Panc1 (cell line): Measurements from ENCODE around the gene SRPX2. TPM values are rescaled to one million over a fixed set of nuclear protein-coding genes. Genes with fewer than 3 reads are reported as not detected.

Source experiments
- ATAC-seq: fragments of 200-7000 bp; cut with Tn5 transposase; 2 replicates; pipeline ENCODE4 v1.9.1; 2020; ENCODE audit warnings: mild to moderate bottlenecking, moderate library complexity
- BruUV-seq: library from RNA; stranded (reverse); fragments of 400-500 nt; replicated peaks from 2 replicates; lab custom pipeline; 2021; lab: Mats Ljungman, UMichigan
- CTCF ChIA-PET: fragments of 300-600 bp; sonication (Branson Sonifier 250); formaldehyde crosslinking; loops from one replicate; lab custom pipeline; 2022; ENCODE audit warnings: antibody characterized with exemption; lab: Charles Lee
- POLR2A ChIA-PET: fragments of 300-600 bp; sonication (Branson Sonifier 250); formaldehyde crosslinking; loops from one replicate; lab custom pipeline; 2022; ENCODE audit warnings: antibody characterized with exemption; lab: Charles Lee
- DNase-seq: peaks from one replicate; pipeline ENCODE4 v3.0.0-alpha.2; 2010; ENCODE audit warnings: low read depth, low spot score
- H3K27ac ChIP-seq: 2 replicates; pipeline ENCODE4 v1.5.1; 2011; ENCODE audit warnings: mild to moderate bottlenecking, low read length, inconsistent platforms
- H3K27me3 ChIP-seq: fragments of 200-500 bp; sonication (Bioruptor generic); 2 replicates; pipeline ENCODE4 v1.6.0; 2014; ENCODE audit warnings: low read length, inconsistent platforms; ENCODE audit not compliant: control insufficient read depth, insufficient read depth
- H3K36me3 ChIP-seq: fragments of 200-500 bp; sonication (Bioruptor generic); 2 replicates; pipeline ENCODE4 v1.5.1; 2014; ENCODE audit warnings: inconsistent platforms, mild to moderate bottlenecking, low read length, moderate library complexity; ENCODE audit not compliant: control insufficient read depth, insufficient read depth
- H3K4me1 ChIP-seq: 2 replicates; pipeline ENCODE4 v1.5.1; 2011; ENCODE audit warnings: inconsistent platforms, mild to moderate bottlenecking, low read length, moderate library complexity; ENCODE audit not compliant: control insufficient read depth, insufficient read depth
- H3K4me3 ChIP-seq, 2 experiments: 2 replicates each; pipeline ENCODE4 v1.5.1; 2011 to 2012; ENCODE audit warnings: low read depth in 2 of 2, low read length in 2 of 2, mild to moderate bottlenecking in 2 of 2, inconsistent platforms in 1 of 2, moderate library complexity in 1 of 2
- H3K9me3 ChIP-seq: fragments of 200-500 bp; sonication (Bioruptor generic); 2 replicates; pipeline ENCODE4 v1.5.1; 2014; ENCODE audit warnings: low read depth, mild to moderate bottlenecking, inconsistent platforms, low read length, moderate library complexity; ENCODE audit not compliant: control insufficient read depth, insufficient read depth
- CTCF ChIP-seq: fragments of 450-650 bp; IDR thresholded peaks from 2 replicates; pipeline ENCODE4 v1.5.1; 2017; ENCODE audit warnings: mild to moderate bottlenecking
- POLR2AphosphoS5 ChIP-seq: IDR thresholded peaks from 2 replicates; pipeline ENCODE4 v1.6.1; 2012; ENCODE audit warnings: mild to moderate bottlenecking, low read depth, low read length, moderate library complexity
- SIN3A ChIP-seq: IDR thresholded peaks from 2 replicates; pipeline ENCODE4 v1.6.1; 2012; ENCODE audit warnings: low read depth, mild to moderate bottlenecking, low read length, moderate library complexity, borderline replicate concordance; ENCODE audit not compliant: insufficient read depth
- TCF7L2 ChIP-seq: IDR thresholded peaks from 2 replicates; pipeline ENCODE4 v1.6.1; 2011; ENCODE audit warnings: mild to moderate bottlenecking, low read depth, low read length, inconsistent platforms
- in situ Hi-C: cut with HindIII; loops from 2 replicates; pipeline ENCODE4 v1.10.0; 2016; ENCODE audit warnings: low sequenced_read_pairs, low pct_unique_long_range_greater_than_20kb
- intact Hi-C: fragments of 100-400 bp; cut with micrococcal nuclease; formaldehyde crosslinking; loops from one replicate; pipeline ENCODE4 v1.10.0; 2022; ENCODE audit not compliant: unreplicated experiment
- total RNA-seq: library from RNA; stranded (reverse); gene quantifications from one replicate; pipeline ENCODE4 v1.2.1, GENCODE V29; 2021; ENCODE audit not compliant: unreplicated experiment
- TF ChIP-seq, protein P1 (sequence below), 2 experiments: IDR thresholded peaks; 2 replicates each; pipeline ENCODE4 v1.6.1; 2011 to 2012; ENCODE audit warnings: low read depth in 2 of 2, control low read depth in 1 of 2, low read length in 1 of 2, mild to moderate bottlenecking in 1 of 2, moderate library complexity in 1 of 2; ENCODE audit not compliant: insufficient read depth in 1 of 2

Gene SRPX2
- total RNA-seq, 1 experiment from 2014 or later = 1.2 TPM

DNA sequence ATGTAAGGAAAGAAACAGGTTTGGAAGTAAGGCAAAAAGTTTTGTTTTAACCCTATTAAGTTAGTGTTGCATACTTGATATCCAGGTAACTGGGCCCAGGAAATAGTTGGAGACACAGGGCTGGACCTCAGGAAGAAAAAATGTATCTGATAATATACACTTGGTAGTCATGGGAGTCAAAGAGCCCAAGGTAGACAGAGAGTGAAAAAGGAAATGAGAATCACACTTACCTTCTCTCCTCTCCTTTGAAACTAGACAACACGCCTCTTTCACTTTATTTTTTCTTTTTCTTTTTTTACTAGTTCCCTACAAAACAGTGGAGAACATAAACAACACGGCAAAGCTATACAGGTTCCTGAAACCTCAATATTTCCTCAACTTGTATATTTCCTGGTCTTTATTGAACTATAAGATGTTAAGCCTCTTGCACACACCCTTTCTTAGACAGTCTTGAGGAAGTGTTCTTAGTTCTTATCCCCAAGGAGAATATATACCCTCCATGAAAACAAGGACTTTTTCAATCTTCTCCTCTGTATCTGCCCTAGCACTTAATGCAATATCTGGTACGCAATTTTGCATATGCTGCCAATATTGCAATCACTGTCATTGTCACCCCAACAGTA lies 60.7 kb downstream of the SRPX2 start:
- ATAC-seq = no peak
- in situ Hi-C loops = no loop called here
- BruUV-seq = no TSS peak

GRCh38 chrX:100710816-100711215 lies 66.8 kb downstream of the SRPX2 start:
- intact Hi-C loops = no loop called here
- H3K27me3 ChIP-seq = no peaks in the 10 kb centered on the region
- in situ Hi-C loops = no loop called here
- no peaks in the 10 kb centered on the region for H3K36me3 ChIP-seq
- POLR2A ChIA-PET = no interaction called here
- no peak overlapping the region for H3K27ac ChIP-seq
- ATAC-seq = no peak
- H3K9me3 ChIP-seq = no peaks in the 10 kb centered on the region
- no peak for TF ChIP-seq POLR2AphosphoS5
- no peak for TF ChIP-seq TCF7L2
- TF ChIP-seq, protein P1, sequence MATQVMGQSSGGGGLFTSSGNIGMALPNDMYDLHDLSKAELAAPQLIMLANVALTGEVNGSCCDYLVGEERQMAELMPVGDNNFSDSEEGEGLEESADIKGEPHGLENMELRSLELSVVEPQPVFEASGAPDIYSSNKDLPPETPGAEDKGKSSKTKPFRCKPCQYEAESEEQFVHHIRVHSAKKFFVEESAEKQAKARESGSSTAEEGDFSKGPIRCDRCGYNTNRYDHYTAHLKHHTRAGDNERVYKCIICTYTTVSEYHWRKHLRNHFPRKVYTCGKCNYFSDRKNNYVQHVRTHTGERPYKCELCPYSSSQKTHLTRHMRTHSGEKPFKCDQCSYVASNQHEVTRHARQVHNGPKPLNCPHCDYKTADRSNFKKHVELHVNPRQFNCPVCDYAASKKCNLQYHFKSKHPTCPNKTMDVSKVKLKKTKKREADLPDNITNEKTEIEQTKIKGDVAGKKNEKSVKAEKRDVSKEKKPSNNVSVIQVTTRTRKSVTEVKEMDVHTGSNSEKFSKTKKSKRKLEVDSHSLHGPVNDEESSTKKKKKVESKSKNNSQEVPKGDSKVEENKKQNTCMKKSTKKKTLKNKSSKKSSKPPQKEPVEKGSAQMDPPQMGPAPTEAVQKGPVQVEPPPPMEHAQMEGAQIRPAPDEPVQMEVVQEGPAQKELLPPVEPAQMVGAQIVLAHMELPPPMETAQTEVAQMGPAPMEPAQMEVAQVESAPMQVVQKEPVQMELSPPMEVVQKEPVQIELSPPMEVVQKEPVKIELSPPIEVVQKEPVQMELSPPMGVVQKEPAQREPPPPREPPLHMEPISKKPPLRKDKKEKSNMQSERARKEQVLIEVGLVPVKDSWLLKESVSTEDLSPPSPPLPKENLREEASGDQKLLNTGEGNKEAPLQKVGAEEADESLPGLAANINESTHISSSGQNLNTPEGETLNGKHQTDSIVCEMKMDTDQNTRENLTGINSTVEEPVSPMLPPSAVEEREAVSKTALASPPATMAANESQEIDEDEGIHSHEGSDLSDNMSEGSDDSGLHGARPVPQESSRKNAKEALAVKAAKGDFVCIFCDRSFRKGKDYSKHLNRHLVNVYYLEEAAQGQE (IDR thresholded peaks at IDR 0.05; ENCODE audit: insufficient read depth in 1 of 2, low read depth in 2 of 2, low read length in 1 of 2) = no peak
- no peak for TF ChIP-seq CTCF
- TF ChIP-seq SIN3A = no peak
- no peaks in the 10 kb centered on the region for H3K4me1 ChIP-seq
- CTCF ChIA-PET = no interaction called here
- no TSS peak for BruUV-seq
- DNase-seq = no peak
- no peak overlapping the region for H3K4me3 ChIP-seq

More for the DNA sequence above, 60.7 kb downstream of the SRPX2 start:
- intact Hi-C loops = no loop called here
- DNase-seq = no peak
- Histone ChIP-seq H3K4me3 (no peak overlapping the region), H3K27me3 (no peaks in the 10 kb centered on the region; the same call in 1 of the 2 replicates), H3K36me3 (no peaks in the 10 kb centered on the region), H3K4me1 (no peaks in the 10 kb centered on the region), H3K9me3 (no peaks in the 10 kb centered on the region), H3K27ac (no peak overlapping the region)
- TF ChIP-seq SIN3A (no peak), POLR2AphosphoS5 (no peak), TCF7L2 (no peak), CTCF (no peak)
- TF ChIP-seq, protein P1 (IDR thresholded peaks at IDR 0.05; ENCODE audit: insufficient read depth in 1 of 2, low read depth in 2 of 2, low read length in 1 of 2) = no peak
- ChIA-PET CTCF (no interaction called here), POLR2A (no interaction called here)
